Hepatocyte (in vitro differentiated cells): Measurements from ENCODE around the gene CLIP1. TPM values are rescaled to one million over a fixed set of nuclear protein-coding genes. Genes with fewer than 3 reads are reported as not detected.
"Not testable (repeated sequence)": the region's sequence is repeated elsewhere in the genome, so short reads cannot be mapped to it uniquely, and the experiment has no call there.

Experiments used
- DNase-seq: peaks from one replicate; pipeline ENCODE4 v3.0.0-alpha.2; 2016; ENCODE audit warnings: low spot score
- H2AFZ ChIP-seq: fragments of 200-600 bp; sonication (generic); 2 replicates; pipeline ENCODE4 v1.6.0; 2016; ENCODE audit warnings: antibody characterized with exemption, mild to moderate bottlenecking
- H3K27ac ChIP-seq: fragments of 200-600 bp; sonication (generic); 2 replicates; pipeline ENCODE4 v1.5.1; 2016; ENCODE audit warnings: mild to moderate bottlenecking
- H3K27me3 ChIP-seq: fragments of 200-600 bp; sonication (generic); 2 replicates; pipeline ENCODE4 v1.6.1; 2016
- H3K36me3 ChIP-seq: fragments of 200-600 bp; sonication (generic); replicated peaks from 2 replicates; pipeline ENCODE4 v1.5.1; 2016; ENCODE audit warnings: low read depth; ENCODE audit not compliant: insufficient read depth
- H3K4me1 ChIP-seq: fragments of 200-600 bp; sonication (generic); 2 replicates; pipeline ENCODE4 v1.5.1; 2016; ENCODE audit warnings: mild to moderate bottlenecking, moderate library complexity; ENCODE audit not compliant: insufficient read depth
- H3K4me2 ChIP-seq: fragments of 200-600 bp; sonication (generic); 2 replicates; pipeline ENCODE4 v1.6.0; 2016
- H3K4me3 ChIP-seq: fragments of 200-600 bp; sonication (generic); 2 replicates; pipeline ENCODE4 v1.5.1; 2016; ENCODE audit warnings: mild to moderate bottlenecking
- H3K79me2 ChIP-seq: fragments of 200-600 bp; sonication (generic); 2 replicates; pipeline ENCODE4 v1.6.0; 2017; ENCODE audit warnings: mild to moderate bottlenecking
- H3K9me2 ChIP-seq: fragments of 200-600 bp; sonication (generic); replicated peaks from 2 replicates; pipeline ENCODE4 v1.6.0; 2017; ENCODE audit warnings: mild to moderate bottlenecking; ENCODE audit not compliant: insufficient read depth
- H3K9me3 ChIP-seq: fragments of 200-600 bp; sonication (generic); 2 replicates; pipeline ENCODE4 v1.5.1; 2016; ENCODE audit warnings: low read depth, mild to moderate bottlenecking
- H4K20me1 ChIP-seq: fragments of 200-600 bp; sonication (generic); 2 replicates; pipeline ENCODE4 v1.6.0; 2016; ENCODE audit warnings: mild to moderate bottlenecking; ENCODE audit not compliant: insufficient read depth, poor library complexity, severe bottlenecking
- EZH2 ChIP-seq: fragments of 200-600 bp; sonication (generic); IDR thresholded peaks from 2 replicates; pipeline ENCODE4 v1.6.1; 2016; ENCODE audit warnings: antibody characterized with exemption, mild to moderate bottlenecking, borderline replicate concordance
- EZH2phosphoT487 ChIP-seq: fragments of 200-600 bp; sonication (generic); IDR thresholded peaks from one replicate; pipeline ENCODE4 v1.6.1; 2018; ENCODE audit warnings: antibody characterized with exemption, mild to moderate bottlenecking, low read depth, moderate library complexity; ENCODE audit not compliant: unreplicated experiment, severe bottlenecking
- whole genome bisulfite sequencing: methylation state at CpG from one replicate; pipeline ENCODE4 v1.1.6; 2016; ENCODE audit warnings: low lambda C conversion rate; ENCODE audit errors: missing lambda C conversion rate; 5-methylcytosine and 5-hydroxymethylcytosine counted together
- polyA plus RNA-seq: library from polyadenylated mRNA; unstranded; fragments of >200 nt; fragmentation: Nextera tagmentation; extraction: Ambion mirVana; gene quantifications from 2 replicates; pipeline ENCODE4 v1.2.1, GENCODE V29; 2016
- total RNA-seq: library from RNA; depleted of rRNA; stranded (reverse); fragments of >200 nt; gene quantifications from 2 replicates; pipeline ENCODE4 v1.2.3, GENCODE V29; 2014
- TF ChIP-seq, protein P1 (sequence below): fragments of 200-600 bp; sonication (generic); IDR thresholded peaks from 2 replicates; pipeline ENCODE4 v1.5.1; 2016; ENCODE audit warnings: antibody characterized with exemption, mild to moderate bottlenecking; ENCODE audit not compliant: poor library complexity

Gene CLIP1
- total and polyA plus RNA-seq, 2 experiments from 2014 or later: 38.0 to 45.2 TPM

DNA sequence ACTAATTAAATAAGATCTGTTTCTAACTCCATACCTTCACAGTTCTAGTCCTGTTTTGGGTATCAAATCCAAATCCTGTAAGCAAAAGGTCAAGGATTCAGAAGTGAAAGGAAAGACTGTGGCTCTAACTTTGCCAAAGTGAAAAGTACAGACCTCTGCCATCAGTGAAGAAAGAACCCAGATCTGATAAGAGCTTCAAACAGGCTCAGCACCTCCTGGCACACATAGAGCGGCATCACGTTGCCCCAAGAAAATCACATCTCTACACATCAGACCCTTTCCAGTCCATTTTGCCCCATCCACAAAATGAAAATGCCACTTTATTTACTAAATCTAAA lies 23.2 kb downstream of the CLIP1 start:
- peaks cover 70% of the 10 kb centered on the region for H3K79me2 ChIP-seq

DNA sequence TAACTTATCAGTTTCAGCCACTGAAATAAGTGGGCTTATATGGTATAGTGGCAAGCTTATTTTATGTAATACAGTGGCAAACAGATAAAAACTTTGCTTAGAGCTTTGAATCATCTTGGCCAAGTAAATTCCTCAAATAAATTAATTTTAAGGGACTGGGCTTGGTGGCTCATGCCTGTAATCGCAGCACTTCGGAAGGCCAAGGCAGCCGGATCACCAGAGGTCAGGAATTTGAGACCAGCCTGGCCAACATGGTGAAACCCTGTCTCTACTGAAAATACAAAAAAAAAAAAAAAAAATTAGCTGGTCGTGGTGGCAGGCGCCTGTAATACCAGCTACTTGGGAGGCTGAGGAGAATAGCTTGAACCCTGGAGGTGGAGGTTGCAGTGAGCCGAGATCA lies 24.5 kb downstream of the CLIP1 start:
- H3K27ac ChIP-seq, H3K4me1 ChIP-seq, H2AFZ ChIP-seq, H3K27me3 ChIP-seq, H4K20me1 ChIP-seq, DNase-seq, H3K36me3 ChIP-seq, H3K9me2 ChIP-seq, H3K4me3 ChIP-seq, H3K4me2 ChIP-seq, H3K9me3 ChIP-seq: not testable (repeated sequence)
- WGBS: 98% methylated on average over 6 of the region's 6 CpGs
- H3K79me2 ChIP-seq: peaks cover 70% of the 10 kb centered on the region

More for the DNA sequence above, 23.2 kb downstream of the CLIP1 start:
- H2AFZ ChIP-seq: no peak overlapping the region
- H3K4me3 ChIP-seq: no peak overlapping the region
- H3K27me3 ChIP-seq: no peaks in the 10 kb centered on the region
- no peak for DNase-seq
- H3K9me3 ChIP-seq: no peaks in the 10 kb centered on the region
- H3K4me1 ChIP-seq: peaks cover 8% of the 10 kb centered on the region
- peaks cover 3% of the 10 kb centered on the region for H4K20me1 ChIP-seq
- no peaks in the 10 kb centered on the region for H3K9me2 ChIP-seq
- TF ChIP-seq EZH2 (no peak), EZH2phosphoT487 (no peak)
- TF ChIP-seq, protein P1, sequence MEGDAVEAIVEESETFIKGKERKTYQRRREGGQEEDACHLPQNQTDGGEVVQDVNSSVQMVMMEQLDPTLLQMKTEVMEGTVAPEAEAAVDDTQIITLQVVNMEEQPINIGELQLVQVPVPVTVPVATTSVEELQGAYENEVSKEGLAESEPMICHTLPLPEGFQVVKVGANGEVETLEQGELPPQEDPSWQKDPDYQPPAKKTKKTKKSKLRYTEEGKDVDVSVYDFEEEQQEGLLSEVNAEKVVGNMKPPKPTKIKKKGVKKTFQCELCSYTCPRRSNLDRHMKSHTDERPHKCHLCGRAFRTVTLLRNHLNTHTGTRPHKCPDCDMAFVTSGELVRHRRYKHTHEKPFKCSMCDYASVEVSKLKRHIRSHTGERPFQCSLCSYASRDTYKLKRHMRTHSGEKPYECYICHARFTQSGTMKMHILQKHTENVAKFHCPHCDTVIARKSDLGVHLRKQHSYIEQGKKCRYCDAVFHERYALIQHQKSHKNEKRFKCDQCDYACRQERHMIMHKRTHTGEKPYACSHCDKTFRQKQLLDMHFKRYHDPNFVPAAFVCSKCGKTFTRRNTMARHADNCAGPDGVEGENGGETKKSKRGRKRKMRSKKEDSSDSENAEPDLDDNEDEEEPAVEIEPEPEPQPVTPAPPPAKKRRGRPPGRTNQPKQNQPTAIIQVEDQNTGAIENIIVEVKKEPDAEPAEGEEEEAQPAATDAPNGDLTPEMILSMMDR: no peak
- no peaks in the 10 kb centered on the region for H3K36me3 ChIP-seq
- peak overlapping the region; percentile 68 for H3K4me2 ChIP-seq
- WGBS: 25% methylated on average over 2 of the region's 2 CpGs
- peak overlapping the region; percentile 95 for H3K27ac ChIP-seq

DNA sequence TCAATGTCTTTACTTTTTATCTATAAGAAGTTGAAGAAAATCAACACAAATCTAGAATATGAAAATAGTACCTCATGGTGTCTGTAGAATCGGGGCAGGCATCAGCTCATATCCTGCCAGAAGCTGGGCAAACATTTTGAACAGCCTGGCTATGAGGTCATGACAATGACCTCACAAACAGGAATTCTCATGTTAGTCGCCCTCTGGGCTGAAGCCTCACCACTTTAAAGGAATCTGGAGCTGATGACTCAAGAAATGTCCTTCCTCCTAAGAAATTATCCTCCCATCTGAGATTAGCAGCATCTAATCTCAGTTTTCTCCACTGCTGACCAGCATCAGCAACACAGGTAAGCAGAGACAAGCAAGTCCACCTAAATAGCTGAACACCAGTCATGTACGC lies 27.1 kb downstream of the CLIP1 start:
- H3K4me1 ChIP-seq: peaks cover 8% of the 10 kb centered on the region
- peak overlapping the region; percentile 39 for H3K27ac ChIP-seq
- H3K4me3 ChIP-seq: no peak overlapping the region
- H3K36me3 ChIP-seq: no peaks in the 10 kb centered on the region
- no peak for DNase-seq
- peak overlapping the region; percentile 23 for H3K4me2 ChIP-seq
- H3K9me3 ChIP-seq: no peaks in the 10 kb centered on the region
- no peaks in the 10 kb centered on the region for H3K27me3 ChIP-seq
- H2AFZ ChIP-seq: no peak overlapping the region
- 72% methylated on average over 3 of the region's 3 CpGs for WGBS
- TF ChIP-seq EZH2: no peak
- TF ChIP-seq EZH2phosphoT487: no peak
- TF ChIP-seq, protein P1: no peak
- H4K20me1 ChIP-seq: peaks cover 3% of the 10 kb centered on the region
- H3K9me2 ChIP-seq: no peaks in the 10 kb centered on the region
- H3K79me2 ChIP-seq: peaks cover 72% of the 10 kb centered on the region

DNA sequence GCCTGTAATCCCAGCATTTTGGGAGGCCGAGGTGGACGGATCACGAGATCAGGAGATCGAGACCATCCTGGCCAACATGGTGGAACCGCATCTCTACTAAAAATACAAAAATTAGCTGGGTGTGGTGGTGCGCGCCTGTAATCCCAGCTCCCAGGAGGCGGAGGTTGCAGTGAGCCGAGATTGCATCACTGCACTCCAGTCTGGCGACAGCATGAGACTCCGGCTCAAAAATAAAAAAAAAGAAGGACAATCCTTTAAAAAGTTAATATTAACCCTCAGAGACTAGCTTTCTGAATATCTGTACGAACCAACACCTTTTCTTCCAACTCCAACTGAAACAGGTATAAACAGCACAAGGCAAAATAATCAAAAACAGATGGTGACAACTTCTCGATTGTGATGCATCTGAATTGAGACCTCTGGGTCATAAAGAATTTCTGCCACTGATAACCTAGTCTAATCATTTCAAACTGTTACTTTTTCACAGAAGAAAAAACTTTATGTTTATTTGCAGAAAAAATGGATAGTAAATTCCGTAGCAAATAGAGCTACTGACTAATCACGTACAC lies 27.8 kb downstream of the CLIP1 start:
- H3K9me2 ChIP-seq: no peaks in the 10 kb centered on the region
- peaks cover 3% of the 10 kb centered on the region for H4K20me1 ChIP-seq
- peaks cover 74% of the 10 kb centered on the region for H3K79me2 ChIP-seq
- TF ChIP-seq EZH2phosphoT487: no peak
- TF ChIP-seq EZH2: no peak
- TF ChIP-seq, protein P1: no peak
- no peaks in the 10 kb centered on the region for H3K27me3 ChIP-seq
- H2AFZ ChIP-seq: no peak overlapping the region
- no peaks in the 10 kb centered on the region for H3K9me3 ChIP-seq
- peak overlapping the region; percentile 23 for H3K4me2 ChIP-seq
- no peak overlapping the region for H3K4me3 ChIP-seq
- 68% methylated on average over 14 of the region's 15 CpGs for WGBS
- peaks cover 2% of the 10 kb centered on the region for H3K4me1 ChIP-seq
- H3K27ac ChIP-seq: peak overlapping the region; percentile 39
- H3K36me3 ChIP-seq: no peaks in the 10 kb centered on the region
- no peak for DNase-seq
